ENCODE measurements around the gene DDX49. TPM values are rescaled to one million over a fixed set of nuclear protein-coding genes. Genes with fewer than 3 reads are reported as not detected.

The DDX49 gene
- total RNA-seq, 2 experiments from 2014 or later, result 47.9 to 49.7 TPM

- Mint-ChIP-seq H3K27ac (no peak overlapping the region), H3K36me3 (ENCODE audit: low read depth) (peaks cover 10% of the 10 kb centered on the region), H3K27me3 (peaks cover 34% of the 10 kb centered on the region), H3K4me1 (ENCODE audit: low read depth) (peaks cover 13% of the 10 kb centered on the region), H3K9me3 (no peaks in the 10 kb centered on the region), H3K4me3 (no peak overlapping the region)
- Histone ChIP-seq H3K9me3 (ENCODE audit: control insufficient read depth in 1 of 2, insufficient read depth in 1 of 2, low read length in 2 of 2) (peaks cover 0 to 3% of the 10 kb centered on the region in 2 experiments), H3K4me1 (ENCODE audit: insufficient read depth, low read length) (peaks cover 11% of the 10 kb centered on the region), H3K27me3 (ENCODE audit: control insufficient read depth in 1 of 2, insufficient read depth in 2 of 2, low read length in 2 of 2) (peaks cover 17 to 19% of the 10 kb centered on the region in 2 experiments), H3K36me3 (ENCODE audit: insufficient read depth, low read length) (peaks cover 6% of the 10 kb centered on the region), H3K4me3 (ENCODE audit: low read length) (no peak overlapping the region), H3K27ac (ENCODE audit: low read depth in 1 of 2, low read length in 2 of 2) (no peak overlapping the region)
- no peak for TF ChIP-seq CTCF (IDR thresholded peaks at IDR 0.05)
- POLR2A ChIA-PET, result no interaction called here
- CTCF ChIA-PET, result no interaction called here
- no peak for ATAC-seq (ENCODE audit: poor library complexity)
- intact Hi-C loops (cut with DNase I, micrococcal nuclease), result no loop called here
- DNase-seq, result peak in 1 of 14 experiments; percentile 18
These were observed 25.1 kb upstream of the DDX49 start for GRCh38 chr19:18894254-18895037.

GRCh38 chr19:18895038-18895823 is 24.3 kb upstream of the DDX49 start:
- no peak overlapping the region for H3K4me3 ChIP-seq (ENCODE audit: low read length)

More at GRCh38 chr19:18895038-18895823, 24.3 kb upstream of the DDX49 start:
- H3K9me3 Mint-ChIP-seq, result no peaks in the 10 kb centered on the region
- POLR2A ChIA-PET, result no interaction called here
- peaks cover 14% of the 10 kb centered on the region for H3K36me3 ChIP-seq (ENCODE audit: insufficient read depth, low read length)
- H3K27ac Mint-ChIP-seq, result no peak overlapping the region
- H3K4me1 Mint-ChIP-seq (ENCODE audit: low read depth), result peaks cover 13% of the 10 kb centered on the region
- peaks cover 16% of the 10 kb centered on the region for H3K36me3 Mint-ChIP-seq (ENCODE audit: low read depth)
- H3K4me1 ChIP-seq (ENCODE audit: insufficient read depth, low read length), result peaks cover 11% of the 10 kb centered on the region
- intact Hi-C loops (cut with DNase I, micrococcal nuclease), result no loop called here
- CTCF ChIA-PET, result no interaction called here
- peaks cover 27% of the 10 kb centered on the region for H3K27me3 Mint-ChIP-seq
- TF ChIP-seq CTCF (IDR thresholded peaks at IDR 0.05), result no peak
- peaks cover 17 to 19% of the 10 kb centered on the region in 2 experiments for H3K27me3 ChIP-seq (ENCODE audit: control insufficient read depth in 1 of 2, insufficient read depth in 2 of 2, low read length in 2 of 2)
- no peak overlapping the region for H3K27ac ChIP-seq (ENCODE audit: low read depth in 1 of 2, low read length in 2 of 2)
- H3K9me3 ChIP-seq (ENCODE audit: control insufficient read depth in 1 of 2, insufficient read depth in 1 of 2, low read length in 2 of 2), result peaks cover 0 to 3% of the 10 kb centered on the region in 2 experiments
- H3K4me3 Mint-ChIP-seq, result no peak overlapping the region
- ATAC-seq (ENCODE audit: poor library complexity) (no peak), DNase-seq (peak in 1 of 14 experiments; percentile 32)

Measured in CD4-positive, alpha-beta T cell (primary cell).